GM20000 (cell line): Measurements from ENCODE around the gene CDK5R2.

Experiments used
- DNase-seq: peaks from one replicate; pipeline ENCODE4 v3.0.0; 2012; ENCODE audit warnings: low spot score
- TF ChIP-seq, protein P1 (sequence below): IDR thresholded peaks from 2 replicates; pipeline ENCODE4 v1.5.1; 2012; ENCODE audit warnings: mild to moderate bottlenecking, control low read depth; ENCODE audit errors: extremely low read depth, missing control alignments

CDK5R2 gene

DNA sequence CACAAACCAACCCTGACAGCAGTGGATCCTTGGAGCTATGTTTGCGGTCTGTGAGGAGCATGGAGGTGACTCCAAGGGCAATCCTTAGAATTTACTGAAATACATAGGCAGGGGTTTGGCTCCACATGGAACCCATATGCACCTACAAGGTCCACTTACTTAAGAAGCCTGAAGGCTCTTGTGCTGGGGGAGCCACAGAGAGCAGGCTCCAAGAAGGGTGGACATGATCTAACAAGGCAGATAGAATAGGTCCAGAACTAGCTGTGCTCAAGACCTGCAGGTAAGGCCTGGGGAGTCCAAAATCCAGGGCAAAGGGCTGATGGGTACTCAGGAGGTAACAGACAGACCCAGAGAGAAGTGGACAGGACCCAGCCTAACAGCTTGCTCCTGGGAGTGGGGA is 1.2 kb upstream of the CDK5R2 start:
- no peak for DNase-seq
- TF ChIP-seq, protein P1, sequence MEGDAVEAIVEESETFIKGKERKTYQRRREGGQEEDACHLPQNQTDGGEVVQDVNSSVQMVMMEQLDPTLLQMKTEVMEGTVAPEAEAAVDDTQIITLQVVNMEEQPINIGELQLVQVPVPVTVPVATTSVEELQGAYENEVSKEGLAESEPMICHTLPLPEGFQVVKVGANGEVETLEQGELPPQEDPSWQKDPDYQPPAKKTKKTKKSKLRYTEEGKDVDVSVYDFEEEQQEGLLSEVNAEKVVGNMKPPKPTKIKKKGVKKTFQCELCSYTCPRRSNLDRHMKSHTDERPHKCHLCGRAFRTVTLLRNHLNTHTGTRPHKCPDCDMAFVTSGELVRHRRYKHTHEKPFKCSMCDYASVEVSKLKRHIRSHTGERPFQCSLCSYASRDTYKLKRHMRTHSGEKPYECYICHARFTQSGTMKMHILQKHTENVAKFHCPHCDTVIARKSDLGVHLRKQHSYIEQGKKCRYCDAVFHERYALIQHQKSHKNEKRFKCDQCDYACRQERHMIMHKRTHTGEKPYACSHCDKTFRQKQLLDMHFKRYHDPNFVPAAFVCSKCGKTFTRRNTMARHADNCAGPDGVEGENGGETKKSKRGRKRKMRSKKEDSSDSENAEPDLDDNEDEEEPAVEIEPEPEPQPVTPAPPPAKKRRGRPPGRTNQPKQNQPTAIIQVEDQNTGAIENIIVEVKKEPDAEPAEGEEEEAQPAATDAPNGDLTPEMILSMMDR, result no peak

DNA sequence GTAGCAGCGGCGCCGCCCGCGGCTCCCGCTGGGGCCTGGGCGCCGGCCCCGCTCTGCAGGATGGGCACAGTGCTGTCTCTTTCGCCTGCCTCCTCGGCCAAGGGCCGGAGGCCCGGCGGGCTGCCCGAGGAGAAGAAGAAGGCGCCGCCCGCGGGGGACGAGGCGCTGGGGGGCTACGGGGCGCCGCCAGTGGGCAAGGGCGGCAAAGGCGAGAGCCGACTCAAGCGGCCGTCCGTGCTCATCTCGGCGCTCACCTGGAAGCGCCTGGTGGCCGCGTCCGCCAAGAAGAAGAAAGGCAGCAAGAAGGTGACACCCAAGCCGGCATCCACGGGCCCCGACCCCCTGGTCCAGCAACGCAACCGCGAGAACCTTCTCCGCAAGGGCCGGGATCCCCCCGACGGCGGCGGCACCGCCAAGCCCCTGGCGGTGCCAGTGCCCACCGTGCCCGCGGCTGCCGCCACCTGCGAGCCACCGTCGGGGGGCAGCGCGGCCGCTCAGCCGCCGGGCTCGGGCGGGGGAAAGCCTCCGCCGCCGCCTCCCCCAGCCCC is 369 bp downstream of the CDK5R2 start:
- TF ChIP-seq, protein P1, result no peak
- DNase-seq, result no peak

DNA sequence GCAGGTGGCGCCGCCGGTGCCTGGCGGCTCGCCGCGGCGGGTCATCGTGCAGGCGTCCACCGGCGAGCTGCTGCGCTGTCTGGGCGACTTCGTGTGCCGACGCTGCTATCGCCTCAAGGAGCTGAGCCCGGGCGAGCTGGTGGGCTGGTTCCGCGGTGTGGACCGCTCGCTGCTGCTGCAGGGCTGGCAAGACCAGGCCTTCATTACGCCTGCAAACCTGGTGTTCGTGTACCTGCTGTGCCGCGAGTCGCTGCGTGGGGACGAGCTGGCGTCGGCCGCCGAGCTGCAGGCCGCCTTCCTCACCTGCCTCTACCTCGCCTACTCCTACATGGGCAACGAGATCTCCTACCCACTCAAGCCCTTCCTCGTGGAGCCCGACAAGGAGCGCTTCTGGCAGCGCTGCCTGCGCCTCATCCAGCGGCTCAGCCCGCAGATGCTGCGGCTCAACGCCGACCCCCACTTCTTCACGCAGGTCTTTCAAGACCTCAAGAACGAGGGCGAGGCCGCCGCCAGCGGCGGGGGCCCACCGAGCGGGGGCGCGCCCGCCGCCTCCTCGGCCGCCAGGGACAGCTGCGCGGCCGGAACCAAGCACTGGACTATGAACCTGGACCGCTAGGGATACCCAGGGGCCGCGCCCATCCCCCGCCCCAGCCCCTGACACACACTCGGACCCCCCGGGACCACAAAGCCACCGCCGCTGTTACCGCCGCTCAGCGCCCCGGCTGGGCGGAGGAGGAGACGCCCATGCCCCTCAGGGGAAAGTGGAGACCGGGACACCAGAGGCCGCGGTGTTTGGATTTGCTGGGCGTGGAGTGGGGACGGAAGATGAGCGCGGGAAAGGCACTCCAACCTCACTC is 1.1 kb downstream of the CDK5R2 start:
- DNase-seq, result peak; percentile 52
- TF ChIP-seq, protein P1, result no peak

DNA sequence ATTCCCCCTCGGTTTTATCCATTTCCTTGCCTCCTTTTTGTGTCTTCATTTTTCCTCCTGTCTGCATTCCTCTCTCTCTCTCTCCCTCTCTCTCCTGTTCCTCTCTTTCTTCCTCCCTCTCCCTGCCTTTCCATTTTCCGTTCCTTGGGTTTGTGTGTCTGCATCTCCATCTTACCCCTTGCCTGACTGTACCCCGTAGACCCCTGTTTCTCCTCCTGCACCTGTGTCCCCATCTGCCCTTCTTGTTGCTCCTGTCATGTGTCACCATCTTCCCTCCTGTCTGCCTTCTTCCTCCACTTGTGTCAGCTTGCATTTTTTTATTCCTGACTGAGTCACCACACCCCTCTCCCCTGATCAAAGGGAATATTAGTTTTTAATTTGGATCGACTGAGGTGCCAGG is 1.8 kb downstream of the CDK5R2 start:
- TF ChIP-seq, protein P1, result no peak

DNA sequence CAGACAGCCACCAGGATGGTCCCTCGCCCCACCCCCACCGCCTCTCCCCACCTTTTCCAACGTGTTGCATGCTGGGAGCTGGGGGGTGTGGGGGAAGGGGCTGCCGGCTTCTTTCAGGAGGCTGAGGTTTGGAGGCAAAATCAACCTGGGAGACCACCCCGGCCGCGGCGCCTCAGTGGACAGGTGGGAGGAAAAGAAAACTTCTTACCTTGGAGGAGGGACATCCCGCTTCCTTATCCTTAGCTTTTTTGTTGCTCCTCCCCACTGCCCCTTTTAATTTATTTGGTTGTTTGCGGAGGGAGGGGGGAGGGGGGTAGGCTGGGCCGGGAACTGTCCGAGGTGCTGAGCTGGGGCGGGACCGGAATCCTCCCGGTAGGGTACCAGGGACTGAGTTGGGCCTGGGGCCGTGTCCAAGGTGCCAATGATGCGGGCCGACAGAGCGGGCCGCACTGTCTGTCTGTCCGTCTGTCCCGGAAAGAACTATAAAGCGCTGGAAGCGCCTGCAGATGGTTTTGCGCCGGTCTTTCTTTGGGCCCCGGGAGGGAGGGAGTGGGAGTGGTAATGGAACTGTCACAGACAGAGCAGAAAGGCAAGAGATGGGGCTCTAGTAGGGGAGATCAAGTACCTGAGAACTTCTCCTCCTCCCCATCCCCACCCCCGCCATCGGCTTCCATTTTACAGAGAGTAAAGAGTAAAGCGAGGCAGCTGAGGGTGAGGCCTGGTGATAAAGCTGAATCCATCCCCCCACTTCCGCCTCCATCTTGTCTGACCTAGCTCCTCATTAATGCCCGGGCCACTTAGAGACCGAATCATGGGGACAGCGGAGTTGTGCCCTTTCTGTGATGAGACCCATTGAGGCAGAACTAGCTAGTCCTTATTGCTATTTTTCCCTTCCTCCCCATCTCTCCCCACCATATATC is 2.4 kb downstream of the CDK5R2 start:
- peak; percentile 45 for DNase-seq
- TF ChIP-seq, protein P1, result no peak

More for the DNA sequence above, 1.8 kb downstream of the CDK5R2 start:
- DNase-seq, result no peak

DNA sequence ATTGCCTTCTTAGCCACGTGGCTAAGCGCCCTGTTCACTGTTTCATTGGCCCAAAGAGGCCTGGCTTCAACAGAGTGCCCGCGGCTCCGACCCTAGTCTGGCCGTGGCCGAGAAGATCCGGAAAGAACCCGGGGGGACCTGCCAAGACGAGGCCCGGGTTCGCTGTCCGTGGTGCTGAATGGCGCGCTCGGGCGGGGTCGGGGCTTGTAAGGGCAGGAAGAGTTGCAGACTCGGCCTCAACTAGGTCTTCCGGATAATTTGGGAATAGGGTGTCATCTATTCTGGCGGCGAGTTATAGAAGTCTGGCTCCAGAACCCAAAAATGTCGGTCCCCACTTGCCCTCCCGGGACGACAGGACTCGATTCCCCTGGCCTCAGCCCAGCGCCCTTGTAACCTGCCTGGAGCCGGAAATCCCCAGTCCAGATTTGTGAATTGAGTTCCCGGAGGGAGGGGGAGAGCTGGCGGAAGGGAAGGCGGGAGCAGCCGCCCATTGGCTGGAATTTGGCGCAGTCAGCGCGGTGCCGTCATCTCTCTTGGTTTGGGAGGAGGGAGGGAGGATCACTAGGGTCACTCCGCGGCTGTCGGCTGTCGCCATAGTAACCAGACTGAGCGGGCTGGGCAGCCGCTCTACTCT is 3.5 kb downstream of the CDK5R2 start:
- TF ChIP-seq, protein P1, result no peak
- DNase-seq, result peak; percentile 62
